ENCODE data around the gene CCDC80. TPM values are rescaled to one million over a fixed set of nuclear protein-coding genes. Genes with fewer than 3 reads are reported as not detected.
A peak's percentile ranks its signal among the peaks of the same experiment; 100 is the strongest.

The CCDC80 gene
- total RNA-seq, 2 donors from 2014 or later: not detected

GRCh38 chr3:112633191-112633590, 7.8 kb downstream of the CCDC80 start:
- H3K27me3 Mint-ChIP-seq: no peaks in the 10 kb centered on the region
- peaks cover 5% of the 10 kb centered on the region for H3K4me1 Mint-ChIP-seq

GRCh38 chr3:112632596-112632995, 8.3 kb downstream of the CCDC80 start:
- H3K4me1 Mint-ChIP-seq: peaks cover 5% of the 10 kb centered on the region
- H3K4me3 Mint-ChIP-seq: no peak overlapping the region

More at GRCh38 chr3:112633191-112633590, 7.8 kb downstream of the CCDC80 start:
- H3K9me3 Mint-ChIP-seq: no peaks in the 10 kb centered on the region
- H3K4me3 Mint-ChIP-seq: no peak overlapping the region
- no peak for ATAC-seq (replicated peaks)
- H3K36me3 Mint-ChIP-seq (ENCODE audit: low read depth): no peaks in the 10 kb centered on the region
- no peak overlapping the region for H3K27ac Mint-ChIP-seq

GRCh38 chr3:112631257-112631656, 9.7 kb downstream of the CCDC80 start:
- H3K9me3 Mint-ChIP-seq: no peaks in the 10 kb centered on the region

More at GRCh38 chr3:112632596-112632995, 8.3 kb downstream of the CCDC80 start:
- H3K36me3 Mint-ChIP-seq (ENCODE audit: low read depth): no peaks in the 10 kb centered on the region
- no peak overlapping the region for H3K27ac Mint-ChIP-seq
- no peaks in the 10 kb centered on the region for H3K27me3 Mint-ChIP-seq
- no peaks in the 10 kb centered on the region for H3K9me3 Mint-ChIP-seq
- ATAC-seq (replicated peaks): no peak

GRCh38 chr3:112629425-112629824, 11.5 kb downstream of the CCDC80 start:
- H3K27me3 Mint-ChIP-seq: no peaks in the 10 kb centered on the region

More at GRCh38 chr3:112631257-112631656, 9.7 kb downstream of the CCDC80 start:
- ATAC-seq (replicated peaks): no peak
- peaks cover 5% of the 10 kb centered on the region for H3K4me1 Mint-ChIP-seq
- H3K27me3 Mint-ChIP-seq: no peaks in the 10 kb centered on the region
- H3K4me3 Mint-ChIP-seq: no peak overlapping the region
- no peak overlapping the region for H3K27ac Mint-ChIP-seq
- H3K36me3 Mint-ChIP-seq (ENCODE audit: low read depth): no peaks in the 10 kb centered on the region

GRCh38 chr3:112627919-112628466, 12.9 kb downstream of the CCDC80 start:
- Mint-ChIP-seq H3K4me1 (no peaks in the 10 kb centered on the region), H3K9me3 (no peaks in the 10 kb centered on the region), H3K36me3 (ENCODE audit: low read depth) (no peaks in the 10 kb centered on the region), H3K27me3 (no peaks in the 10 kb centered on the region), H3K4me3 (no peak overlapping the region), H3K27ac (no peak overlapping the region)
- ATAC-seq (replicated peaks): no peak

More at GRCh38 chr3:112629425-112629824, 11.5 kb downstream of the CCDC80 start:
- no peaks in the 10 kb centered on the region for H3K9me3 Mint-ChIP-seq
- H3K27ac Mint-ChIP-seq: no peak overlapping the region
- H3K36me3 Mint-ChIP-seq (ENCODE audit: low read depth): no peaks in the 10 kb centered on the region
- no peak overlapping the region for H3K4me3 Mint-ChIP-seq
- no peaks in the 10 kb centered on the region for H3K4me1 Mint-ChIP-seq
- ATAC-seq (replicated peaks): peak; percentile 99

GRCh38 chr3:112627419-112627818, 13.5 kb downstream of the CCDC80 start:
- Mint-ChIP-seq H3K9me3 (no peaks in the 10 kb centered on the region), H3K4me3 (no peak overlapping the region), H3K4me1 (no peaks in the 10 kb centered on the region), H3K27ac (no peak overlapping the region), H3K36me3 (ENCODE audit: low read depth) (no peaks in the 10 kb centered on the region), H3K27me3 (no peaks in the 10 kb centered on the region)
- ATAC-seq (replicated peaks): no peak

GRCh38 chr3:112623717-112624116, 17.2 kb downstream of the CCDC80 start:
- Mint-ChIP-seq H3K9me3 (no peaks in the 10 kb centered on the region), H3K4me1 (no peaks in the 10 kb centered on the region), H3K36me3 (ENCODE audit: low read depth) (no peaks in the 10 kb centered on the region), H3K27ac (no peak overlapping the region), H3K4me3 (no peak overlapping the region), H3K27me3 (peaks cover 3% of the 10 kb centered on the region)
- ATAC-seq (replicated peaks): no peak

GRCh38 chr3:112623213-112623612, 17.7 kb downstream of the CCDC80 start:
- Mint-ChIP-seq H3K4me3 (no peak overlapping the region), H3K27ac (no peak overlapping the region), H3K27me3 (peaks cover 3% of the 10 kb centered on the region), H3K9me3 (no peaks in the 10 kb centered on the region), H3K36me3 (ENCODE audit: low read depth) (no peaks in the 10 kb centered on the region), H3K4me1 (no peaks in the 10 kb centered on the region)
- ATAC-seq (replicated peaks): no peak

- peaks cover 7% of the 10 kb centered on the region for H3K27me3 Mint-ChIP-seq
- H3K4me1 Mint-ChIP-seq: no peaks in the 10 kb centered on the region
- H3K9me3 Mint-ChIP-seq: no peaks in the 10 kb centered on the region
- no peak overlapping the region for H3K27ac Mint-ChIP-seq
- no peak for ATAC-seq (replicated peaks)
- H3K4me3 Mint-ChIP-seq: no peak overlapping the region
- H3K36me3 Mint-ChIP-seq (ENCODE audit: low read depth): no peaks in the 10 kb centered on the region
Measured at GRCh38 chr3:112619295-112619694, 21.6 kb downstream of the CCDC80 start.

GRCh38 chr3:112617285-112617684, 23.7 kb downstream of the CCDC80 start:
- H3K27me3 Mint-ChIP-seq: peaks cover 7% of the 10 kb centered on the region
- no peak for ATAC-seq (replicated peaks)
- no peaks in the 10 kb centered on the region for H3K4me1 Mint-ChIP-seq
- H3K27ac Mint-ChIP-seq: no peak overlapping the region
- no peak overlapping the region for H3K4me3 Mint-ChIP-seq
- no peaks in the 10 kb centered on the region for H3K36me3 Mint-ChIP-seq (ENCODE audit: low read depth)
- H3K9me3 Mint-ChIP-seq: no peaks in the 10 kb centered on the region

GRCh38 chr3:112615989-112616731, 24.8 kb downstream of the CCDC80 start:
- no peaks in the 10 kb centered on the region for H3K36me3 Mint-ChIP-seq (ENCODE audit: low read depth)
- no peak overlapping the region for H3K4me3 Mint-ChIP-seq
- H3K4me1 Mint-ChIP-seq: no peaks in the 10 kb centered on the region
- H3K9me3 Mint-ChIP-seq: no peaks in the 10 kb centered on the region
- peaks cover 5% of the 10 kb centered on the region for H3K27me3 Mint-ChIP-seq
- no peak for ATAC-seq (replicated peaks)
- H3K27ac Mint-ChIP-seq: no peak overlapping the region

GRCh38 chr3:112611752-112612515, 29.0 kb downstream of the CCDC80 start:
- H3K36me3 Mint-ChIP-seq (ENCODE audit: low read depth): no peaks in the 10 kb centered on the region
- H3K4me3 Mint-ChIP-seq: no peak overlapping the region
- no peaks in the 10 kb centered on the region for H3K4me1 Mint-ChIP-seq
- H3K9me3 Mint-ChIP-seq: no peaks in the 10 kb centered on the region
- peaks cover 24% of the 10 kb centered on the region for H3K27me3 Mint-ChIP-seq
- no peak for ATAC-seq (replicated peaks)
- no peak overlapping the region for H3K27ac Mint-ChIP-seq

- Mint-ChIP-seq H3K27me3 (peaks cover 28% of the 10 kb centered on the region), H3K27ac (no peak overlapping the region), H3K4me3 (no peak overlapping the region), H3K9me3 (no peaks in the 10 kb centered on the region), H3K36me3 (ENCODE audit: low read depth) (no peaks in the 10 kb centered on the region), H3K4me1 (no peaks in the 10 kb centered on the region)
- no peak for ATAC-seq (replicated peaks)
Measured at GRCh38 chr3:112610121-112610520, 30.8 kb downstream of the CCDC80 start.

- H3K27me3 Mint-ChIP-seq: peaks cover 23% of the 10 kb centered on the region
- no peaks in the 10 kb centered on the region for H3K36me3 Mint-ChIP-seq (ENCODE audit: low read depth)
- H3K27ac Mint-ChIP-seq: no peak overlapping the region
- H3K9me3 Mint-ChIP-seq: no peaks in the 10 kb centered on the region
- ATAC-seq (replicated peaks): no peak
- H3K4me1 Mint-ChIP-seq: no peaks in the 10 kb centered on the region
- no peak overlapping the region for H3K4me3 Mint-ChIP-seq
Measured at GRCh38 chr3:112607863-112608262, 33.1 kb downstream of the CCDC80 start.

- Mint-ChIP-seq H3K27ac (no peak overlapping the region), H3K36me3 (ENCODE audit: low read depth) (no peaks in the 10 kb centered on the region), H3K4me3 (no peak overlapping the region), H3K27me3 (peaks cover 23% of the 10 kb centered on the region), H3K9me3 (no peaks in the 10 kb centered on the region), H3K4me1 (peaks cover 10% of the 10 kb centered on the region)
- ATAC-seq (replicated peaks): no peak
Measured at GRCh38 chr3:112606098-112606497, 34.8 kb downstream of the CCDC80 start.

Measured in activated T-helper 17 cell treated with anti-CD3 and anti-CD28 coated beads, Interleukin-2, amount 50 U/mL, for 72 hours (primary cell).